Muscle of leg (tissue), 11 donors: ENCODE measurements around the gene OR9Q1. TPM values are rescaled to one million over a fixed set of nuclear protein-coding genes. Genes with fewer than 3 reads are reported as not detected.

ENCODE experiments used
- DNase-seq: peaks from one replicate; pipeline ENCODE4 v3.0.0; 2013
- H3K27ac ChIP-seq: one replicate; pipeline ENCODE4 v1.5.1; 2013; ENCODE audit warnings: mild to moderate bottlenecking, low read length, control low read depth
- H3K27me3 ChIP-seq: one replicate; pipeline ENCODE4 v1.6.1; 2013; ENCODE audit warnings: low read length; ENCODE audit not compliant: control insufficient read depth, insufficient read depth
- H3K36me3 ChIP-seq: one replicate; pipeline ENCODE4 v1.6.1; 2013; ENCODE audit warnings: low read length; ENCODE audit not compliant: control insufficient read depth, insufficient read depth
- H3K4me1 ChIP-seq: one replicate; pipeline ENCODE4 v1.6.1; 2013; ENCODE audit warnings: low read length; ENCODE audit not compliant: control insufficient read depth, insufficient read depth
- H3K4me3 ChIP-seq: one replicate; pipeline ENCODE4 v1.5.1; 2013; ENCODE audit warnings: low read length, control low read depth
- H3K9me3 ChIP-seq: replicated peaks from 2 replicates; pipeline ENCODE4 v1.6.1; 2013; ENCODE audit warnings: low read depth, low read length; ENCODE audit not compliant: control insufficient read depth
- WGBS: methylation state at CpG from one replicate; pipeline ENCODE4 v1.1.5; 2013; ENCODE audit warnings: missing lambda C conversion rate; ENCODE audit not compliant: insufficient coverage; 5-methylcytosine and 5-hydroxymethylcytosine counted together
- polyA plus RNA-seq, 8 donors: library from polyadenylated mRNA; unstranded; fragments of 120-200 nt; gene quantifications; one replicate each; pipeline versions ENCODE4 v1.2.1 to v1.2.3, GENCODE V29; 2013; ENCODE audit warnings: inconsistent platforms in 1 of 8, low replicate concordance in 1 of 8; ENCODE audit not compliant: insufficient read length in 8 of 8, insufficient read depth in 1 of 8
- total RNA-seq: library from RNA; stranded (reverse); fragments of 120-200 nt; gene quantifications from one replicate; pipeline ENCODE4 v1.2.4, GENCODE V29; 2013

Gene OR9Q1
- total and polyA plus RNA-seq, 9 donors, result not detected

DNA sequence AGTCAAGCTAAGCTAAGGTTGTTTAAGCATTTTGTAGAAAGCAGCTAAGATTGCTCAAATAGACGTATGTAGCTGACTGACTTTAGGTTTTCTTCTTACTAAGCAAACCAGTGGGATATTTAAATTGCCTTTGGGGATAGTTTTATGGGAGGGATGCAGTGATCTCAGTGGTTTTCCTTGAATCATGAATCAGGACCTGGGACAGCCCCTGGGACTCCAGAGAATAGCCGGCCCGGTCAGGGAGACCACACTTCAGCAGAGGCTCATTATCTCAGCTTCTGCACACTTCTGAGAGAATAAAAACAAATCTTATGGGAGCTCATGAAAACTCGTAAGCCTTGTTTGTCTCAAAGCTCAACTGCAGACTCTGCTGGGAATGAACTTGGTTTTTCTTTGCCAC is 101.8 kb downstream of the OR9Q1 start, which contains the start of gene OR9I1:
Gene OR9I1 (minus strand): TSS at position 62 of the 400 bp plus-strand sequence. CDS start 6,086 bp downstream, outside the sequence.
- Histone ChIP-seq H3K27ac (no peak within 1 kb of the TSS), H3K9me3 (no peaks in the 10 kb centered on the region), H3K27me3 (no peaks in the 10 kb centered on the region), H3K36me3 (no peaks in the 10 kb centered on the region), H3K4me1 (no peaks in the 10 kb centered on the region), H3K4me3 (no peak within 1 kb of the TSS)
- WGBS, result 35% methylated on average over 4 of the region's 4 CpGs
- DNase-seq, result no peak

DNA sequence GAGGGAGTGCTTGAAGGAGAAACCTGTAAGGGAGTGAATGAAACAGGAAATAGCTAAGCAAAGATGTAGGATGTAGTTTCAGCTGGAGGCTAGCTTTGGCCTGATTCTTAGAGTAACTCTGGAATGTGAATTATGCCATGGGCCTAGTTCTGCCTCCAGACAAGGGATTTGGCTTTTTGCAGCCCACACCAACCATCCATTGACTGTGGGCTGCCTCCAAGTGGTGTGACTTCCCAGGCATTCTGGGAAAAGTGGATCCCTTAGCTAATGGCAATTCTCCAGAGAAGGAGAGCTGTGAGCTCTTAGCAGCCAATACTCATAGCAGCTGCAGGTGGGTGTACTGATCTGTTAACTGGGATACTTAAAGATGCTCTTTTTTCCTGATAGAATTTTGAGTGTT is 103.7 kb downstream of the OR9Q1 start:
- Histone ChIP-seq H3K27me3 (no peaks in the 10 kb centered on the region), H3K9me3 (no peaks in the 10 kb centered on the region), H3K4me3 (no peak overlapping the region), H3K4me1 (no peaks in the 10 kb centered on the region), H3K27ac (no peak overlapping the region), H3K36me3 (no peaks in the 10 kb centered on the region)
- DNase-seq, result no peak

DNA sequence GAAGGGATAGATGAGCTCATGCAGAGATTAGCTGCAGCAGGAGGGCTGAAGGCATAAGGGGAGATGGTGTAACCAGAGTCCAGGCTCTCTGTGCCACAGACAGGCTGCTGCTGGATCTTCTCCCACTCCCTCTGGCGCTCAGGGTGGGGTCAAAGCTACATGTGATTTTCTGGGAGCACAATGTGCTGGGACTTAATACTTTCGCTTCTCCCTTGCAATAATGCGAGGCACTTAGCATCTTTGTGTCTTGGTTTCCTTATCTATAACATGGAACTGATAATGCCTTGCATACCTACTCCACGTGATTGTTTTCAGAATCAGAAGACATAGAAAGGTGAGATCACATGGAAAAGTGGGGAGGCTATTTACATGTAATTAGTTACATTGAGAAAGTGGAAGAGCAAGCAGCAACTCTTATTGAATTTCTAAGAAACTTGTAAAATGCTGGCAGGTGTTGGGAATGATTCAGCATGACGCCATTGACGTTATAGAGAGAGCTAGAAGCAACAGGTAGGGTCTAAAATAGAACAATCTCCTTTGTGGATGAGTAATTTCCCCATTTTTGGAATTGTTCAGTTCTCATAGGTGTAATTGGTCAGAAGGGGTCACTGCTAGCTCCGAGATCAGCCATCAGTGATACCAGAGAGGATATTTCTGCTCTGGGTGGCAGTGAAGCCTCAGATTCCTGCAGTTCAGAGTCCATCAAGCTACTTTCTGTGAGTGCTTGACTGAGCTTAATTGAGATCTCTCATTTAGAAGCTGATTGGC is 109.8 kb downstream of the OR9Q1 start:
- no peak for DNase-seq
- no peaks in the 10 kb centered on the region for H3K36me3 ChIP-seq
- no peaks in the 10 kb centered on the region for H3K27me3 ChIP-seq
- no peaks in the 10 kb centered on the region for H3K9me3 ChIP-seq
- no peak overlapping the region for H3K4me3 ChIP-seq
- no peaks in the 10 kb centered on the region for H3K4me1 ChIP-seq
- WGBS, result 71% methylated on average over 3 of the region's 7 CpGs
- no peak overlapping the region for H3K27ac ChIP-seq

DNA sequence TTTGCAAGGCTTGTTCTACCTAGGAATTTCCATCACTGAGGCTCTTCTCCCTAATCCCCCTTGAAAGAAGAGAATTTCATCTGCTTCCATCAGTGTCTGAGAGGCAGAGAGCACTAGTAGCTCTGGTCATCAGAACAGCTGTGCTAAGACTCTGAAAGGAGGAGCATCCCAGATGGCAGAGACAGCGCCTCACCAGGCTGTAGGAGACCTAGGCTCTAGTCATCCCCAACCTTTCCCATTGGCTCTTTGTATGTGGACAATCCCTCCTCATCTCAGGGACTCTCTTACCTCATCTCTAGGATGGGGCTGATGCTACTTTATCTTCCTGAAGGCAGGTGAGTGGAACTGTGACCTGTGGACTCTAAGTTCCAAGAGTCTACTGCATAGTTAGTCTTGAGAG is 110.5 kb downstream of the OR9Q1 start:
- no peak overlapping the region for H3K27ac ChIP-seq
- no peaks in the 10 kb centered on the region for H3K27me3 ChIP-seq
- no peak overlapping the region for H3K4me3 ChIP-seq
- H3K9me3 ChIP-seq, result no peaks in the 10 kb centered on the region
- no peaks in the 10 kb centered on the region for H3K4me1 ChIP-seq
- H3K36me3 ChIP-seq, result no peaks in the 10 kb centered on the region
- DNase-seq, result no peak
- WGBS, result 67% methylated on average over 1 of the region's 1 CpG

DNA sequence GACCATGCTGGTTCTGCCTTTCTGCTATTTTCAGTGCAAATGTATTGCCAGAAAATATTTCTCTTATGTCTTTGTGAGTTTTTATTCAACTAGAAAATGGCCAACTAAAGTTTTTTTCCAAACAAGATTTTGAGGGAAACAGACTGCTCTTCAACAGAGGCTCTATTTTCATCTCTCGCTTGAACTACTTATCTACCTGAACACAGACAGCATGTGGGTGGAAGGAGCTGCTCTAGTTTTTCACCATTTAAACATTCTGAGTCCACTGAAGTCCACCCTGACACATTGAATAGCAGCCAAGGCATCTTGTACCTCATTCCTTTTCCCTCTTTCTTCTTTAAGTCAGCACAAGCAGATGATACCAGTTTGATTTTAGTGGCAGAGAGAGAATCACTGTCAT is 111.5 kb downstream of the OR9Q1 start:
- no peak overlapping the region for H3K27ac ChIP-seq
- WGBS, result no CpG with 5 or more reads among the region's 1 CpG

DNA sequence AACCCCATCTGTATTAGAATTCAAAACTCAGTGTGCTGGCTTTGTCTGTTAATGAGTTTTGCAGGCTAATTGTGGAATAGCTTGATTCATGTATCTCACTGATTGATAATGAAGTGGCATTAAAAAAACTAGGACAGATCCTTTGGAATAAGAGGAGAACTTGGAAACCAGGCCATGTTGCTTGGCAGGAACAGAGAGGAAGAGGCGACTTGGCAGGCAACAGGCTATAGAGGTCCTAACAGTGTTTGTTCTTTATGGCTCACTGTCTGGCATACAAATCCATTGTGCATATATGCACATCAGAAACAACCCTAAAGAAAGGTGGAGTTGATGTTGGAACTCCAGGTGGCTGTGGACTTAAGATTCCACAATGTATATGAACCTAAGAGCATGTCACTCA is 119.1 kb downstream of the OR9Q1 start:
- H3K4me1 ChIP-seq, result no peaks in the 10 kb centered on the region
- H3K9me3 ChIP-seq, result no peaks in the 10 kb centered on the region
- H3K36me3 ChIP-seq, result no peaks in the 10 kb centered on the region
- peak; percentile 42 for DNase-seq
- no peak overlapping the region for H3K4me3 ChIP-seq
- no peak overlapping the region for H3K27ac ChIP-seq
- no peaks in the 10 kb centered on the region for H3K27me3 ChIP-seq
- no CpG with 5 or more reads among the region's 1 CpG for WGBS

More for the DNA sequence above, 111.5 kb downstream of the OR9Q1 start:
- Histone ChIP-seq H3K36me3 (no peaks in the 10 kb centered on the region), H3K27me3 (no peaks in the 10 kb centered on the region), H3K9me3 (no peaks in the 10 kb centered on the region), H3K4me1 (no peaks in the 10 kb centered on the region), H3K4me3 (no peak overlapping the region)
- DNase-seq, result no peak

DNA sequence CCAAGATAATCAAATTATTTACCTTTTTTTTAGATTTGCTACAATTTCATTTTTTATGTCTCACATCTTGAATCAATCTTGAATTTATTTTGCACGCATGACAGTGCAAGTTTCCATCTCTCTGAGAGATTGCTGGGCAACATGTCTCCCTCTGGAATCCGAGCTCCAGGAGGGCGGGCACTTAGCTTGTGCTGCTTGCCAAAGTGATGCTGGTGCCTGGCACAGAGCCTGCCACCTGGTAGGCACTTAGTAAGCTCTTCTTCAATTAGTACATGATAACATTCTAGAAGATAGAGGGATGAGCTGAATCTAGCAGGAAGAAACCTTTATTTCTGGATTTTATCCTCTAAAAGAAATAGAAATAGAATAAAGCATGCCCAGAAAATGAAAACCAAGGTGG is 129.1 kb downstream of the OR9Q1 start:
- Histone ChIP-seq H3K4me1 (no peaks in the 10 kb centered on the region), H3K27ac (no peak overlapping the region), H3K4me3 (no peak overlapping the region), H3K9me3 (no peaks in the 10 kb centered on the region), H3K27me3 (no peaks in the 10 kb centered on the region), H3K36me3 (no peaks in the 10 kb centered on the region)
- DNase-seq, result peak; percentile 3
- WGBS, result 58% methylated on average over 2 of the region's 3 CpGs

DNA sequence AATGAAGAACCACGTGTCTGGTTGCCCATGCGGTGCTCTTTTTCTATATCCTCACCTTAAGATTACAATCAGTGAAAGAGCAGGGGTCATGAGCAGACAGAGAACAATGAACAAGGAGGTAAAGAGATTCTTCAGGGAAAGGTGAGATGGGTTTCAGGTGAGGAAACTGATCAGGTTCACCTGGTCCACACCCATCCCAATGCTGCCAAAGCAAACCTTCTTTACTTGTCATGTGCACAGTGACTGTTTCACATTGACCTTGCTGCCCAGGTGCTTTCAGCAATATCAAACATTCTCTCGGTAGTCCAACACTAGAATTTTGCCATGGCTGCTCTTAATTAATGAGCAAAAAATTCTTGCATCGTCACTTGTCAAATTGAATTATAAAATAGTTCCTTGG is 140.7 kb downstream of the OR9Q1 start:
- Histone ChIP-seq H3K4me3 (no peak overlapping the region), H3K27ac (no peak overlapping the region), H3K9me3 (no peaks in the 10 kb centered on the region), H3K4me1 (no peaks in the 10 kb centered on the region), H3K27me3 (no peaks in the 10 kb centered on the region), H3K36me3 (no peaks in the 10 kb centered on the region)
- 84% methylated on average over 2 of the region's 4 CpGs for WGBS
- no peak for DNase-seq

DNA sequence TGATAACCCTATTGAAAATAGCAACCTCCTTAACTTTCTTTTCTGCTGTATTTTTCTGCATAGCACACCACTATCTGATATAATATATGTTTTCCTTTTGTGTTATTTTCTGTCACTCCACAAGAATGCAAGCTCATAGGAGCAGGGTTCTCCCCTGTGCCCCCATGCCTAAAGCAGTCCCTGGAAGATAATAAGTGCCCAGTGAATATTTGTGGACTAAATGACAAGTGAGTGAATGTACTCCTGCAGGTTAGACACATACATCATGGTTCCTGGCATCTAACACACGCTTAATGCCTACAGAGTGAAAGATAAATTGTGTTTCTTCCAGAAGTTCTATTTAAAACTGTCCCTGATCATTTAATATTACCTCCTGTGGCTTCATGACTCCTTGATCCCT is 141.3 kb downstream of the OR9Q1 start:
- no peak overlapping the region for H3K27ac ChIP-seq
- no peaks in the 10 kb centered on the region for H3K27me3 ChIP-seq
- H3K9me3 ChIP-seq, result no peaks in the 10 kb centered on the region
- H3K4me1 ChIP-seq, result no peaks in the 10 kb centered on the region
- no peak overlapping the region for H3K4me3 ChIP-seq
- no peak for DNase-seq
- no peaks in the 10 kb centered on the region for H3K36me3 ChIP-seq
- no CpG with 5 or more reads among the region's 1 CpG for WGBS

DNA sequence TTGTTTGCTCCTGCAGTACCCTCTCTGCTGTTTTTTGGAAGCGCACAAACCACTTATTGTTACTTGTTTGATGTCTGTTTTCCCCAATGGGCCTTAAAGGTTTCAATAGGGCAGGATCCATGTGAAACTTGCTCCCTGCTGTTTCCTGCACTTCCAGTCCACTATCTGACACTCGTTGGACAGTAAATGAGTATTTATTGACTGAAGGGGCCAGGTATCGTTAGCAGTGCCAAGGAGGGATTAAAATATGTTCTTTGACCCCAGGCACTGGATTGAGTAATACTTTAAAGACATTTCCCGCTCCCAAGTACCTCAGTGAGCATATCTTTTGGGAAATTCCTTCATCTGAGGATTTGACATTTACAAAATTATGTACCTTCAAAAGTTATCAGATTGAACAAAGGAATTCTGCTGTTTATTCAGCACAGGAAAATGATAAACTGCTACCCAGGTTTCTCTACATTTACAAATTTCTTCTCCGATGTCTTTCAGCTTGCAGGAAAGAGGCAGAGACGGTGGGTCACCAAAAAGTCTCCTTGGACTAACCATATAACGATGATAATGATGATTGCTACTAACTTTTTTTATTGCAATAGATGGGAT is 141.9 kb downstream of the OR9Q1 start:
- H3K4me1 ChIP-seq, result no peaks in the 10 kb centered on the region
- DNase-seq, result no peak
- no peak overlapping the region for H3K4me3 ChIP-seq
- H3K27ac ChIP-seq, result no peak overlapping the region
- no peaks in the 10 kb centered on the region for H3K27me3 ChIP-seq
- 60% methylated on average over 1 of the region's 7 CpGs for WGBS
- no peaks in the 10 kb centered on the region for H3K36me3 ChIP-seq
- H3K9me3 ChIP-seq, result no peaks in the 10 kb centered on the region
